Neuronal stem cell (in vitro differentiated cells): ENCODE results near the gene NEK11.

Experiments used
- DNase-seq: peaks from one replicate; pipeline ENCODE4 v3.0.0-alpha.2; 2013; ENCODE audit warnings: low spot score
- H2AFZ ChIP-seq: one replicate; pipeline ENCODE4 v1.6.1; 2013; ENCODE audit warnings: mild to moderate bottlenecking, low read length, inconsistent platforms
- H2AK5ac ChIP-seq: 2 replicates; pipeline ENCODE4 v1.6.1; 2013; ENCODE audit warnings: low read depth, mild to moderate bottlenecking, inconsistent platforms, low read length, moderate library complexity, mixed read lengths
- H2BK120ac ChIP-seq: 2 replicates; pipeline ENCODE4 v1.6.1; 2013; ENCODE audit warnings: low read depth, mild to moderate bottlenecking, inconsistent platforms, low read length, moderate library complexity, mixed read lengths
- H2BK12ac ChIP-seq: one replicate; pipeline ENCODE4 v1.6.1; 2013; ENCODE audit warnings: low read length, inconsistent platforms
- H2BK15ac ChIP-seq: 2 replicates; pipeline ENCODE4 v1.6.1; 2013; ENCODE audit warnings: mild to moderate bottlenecking, low read length, inconsistent platforms, mixed read lengths
- H2BK5ac ChIP-seq: one replicate; pipeline ENCODE4 v1.6.1; 2013; ENCODE audit warnings: inconsistent platforms, mild to moderate bottlenecking, low read length, moderate library complexity
- H3K14ac ChIP-seq: one replicate; pipeline ENCODE4 v1.6.1; 2013; ENCODE audit warnings: low read length, inconsistent platforms
- H3K18ac ChIP-seq: 2 replicates; pipeline ENCODE4 v1.6.1; 2013; ENCODE audit warnings: low read length, inconsistent platforms
- H3K23ac ChIP-seq: 2 replicates; pipeline ENCODE4 v1.6.1; 2013; ENCODE audit warnings: low read depth, mild to moderate bottlenecking, mixed read lengths, low read length, inconsistent platforms; ENCODE audit not compliant: poor library complexity
- H3K27ac ChIP-seq: replicated peaks from 3 replicates; pipeline ENCODE4 v1.5.1; 2013; ENCODE audit warnings: low read length, inconsistent platforms
- H3K27me3 ChIP-seq, 3 experiments: 2 replicates each; pipeline ENCODE4 v1.6.1; 2013; ENCODE audit warnings: low read length in 3 of 3, mild to moderate bottlenecking in 2 of 3, inconsistent platforms in 1 of 3, low read depth in 1 of 3, mixed read lengths in 1 of 3, moderate library complexity in 1 of 3; ENCODE audit not compliant: control insufficient read depth in 3 of 3, insufficient read depth in 3 of 3
- H3K36me3 ChIP-seq, 2 donors: replicated peaks in 1 of 2; 2 replicates each; pipeline ENCODE4 v1.6.1; 2013; ENCODE audit warnings: low read length in 2 of 2; ENCODE audit not compliant: control insufficient read depth in 2 of 2, insufficient read depth in 2 of 2
- H3K4ac ChIP-seq: 2 replicates; pipeline ENCODE4 v1.6.1; 2013; ENCODE audit warnings: inconsistent platforms, mild to moderate bottlenecking, low read length, moderate library complexity
- H3K4me1 ChIP-seq, 2 donors: 1 replicate in 1 of 2; 2 replicates in 1 of 2; pipeline ENCODE4 v1.6.1; 2013; ENCODE audit warnings: low read length in 2 of 2, low read depth in 1 of 2; ENCODE audit not compliant: control insufficient read depth in 2 of 2, insufficient read depth in 1 of 2
- H3K4me2 ChIP-seq: one replicate; pipeline ENCODE4 v1.6.1; 2013; ENCODE audit warnings: mild to moderate bottlenecking, low read length, inconsistent platforms; ENCODE audit not compliant: insufficient read depth, poor library complexity, severe bottlenecking
- H3K4me3 ChIP-seq, 2 donors: 2 replicates each; pipeline ENCODE4 v1.5.1; 2013; ENCODE audit warnings: low read length in 2 of 2, mild to moderate bottlenecking in 2 of 2, inconsistent platforms in 1 of 2, moderate library complexity in 1 of 2
- H3K79me1 ChIP-seq: one replicate; pipeline ENCODE4 v1.6.1; 2013; ENCODE audit warnings: low read depth, mild to moderate bottlenecking, inconsistent platforms, low read length, moderate library complexity
- H3K9ac ChIP-seq: one replicate; pipeline ENCODE4 v1.6.1; 2013; ENCODE audit warnings: mild to moderate bottlenecking, low read depth, low read length, inconsistent platforms; ENCODE audit not compliant: poor library complexity
- H3K9me3 ChIP-seq, 2 donors: replicated peaks in 1 of 2; 2 replicates each; pipeline versions ENCODE3 to v1.6.1; 2013; ENCODE audit warnings: low read length in 2 of 2, mild to moderate bottlenecking in 2 of 2, inconsistent platforms in 1 of 2, low read depth in 1 of 2, mixed read lengths in 1 of 2, moderate library complexity in 1 of 2; ENCODE audit not compliant: control insufficient read depth in 2 of 2, insufficient read depth in 1 of 2
- H4K8ac ChIP-seq: one replicate; pipeline ENCODE4 v1.6.1; 2013; ENCODE audit warnings: low read depth, mild to moderate bottlenecking, inconsistent platforms, low read length, moderate library complexity
- H4K91ac ChIP-seq: one replicate; pipeline ENCODE4 v1.6.1; 2013; ENCODE audit warnings: low read length, low read depth, mild to moderate bottlenecking, inconsistent platforms; ENCODE audit not compliant: poor library complexity
- WGBS, 2 donors: extraction: QIAGEN DNeasy Blood & Tissue Kit; methylation state at CpG; one replicate each; pipeline ENCODE4 v1.1.7; 2013; ENCODE audit warnings: missing lambda C conversion rate in 2 of 2, mixed read lengths in 1 of 2; ENCODE audit not compliant: insufficient read length in 2 of 2, insufficient replicate concordance in 1 of 2; ENCODE audit errors: extremely low coverage in 2 of 2; 5-methylcytosine and 5-hydroxymethylcytosine counted together

NEK11 gene

GRCh38 chr3:131114256-131114655 lies 87.6 kb downstream of the NEK11 start:
- Histone ChIP-seq H3K4me1 (no peaks in the 10 kb centered on the region), H3K18ac (no peak overlapping the region), H3K36me3 (no peaks in the 10 kb centered on the region), H3K4me2 (no peak overlapping the region), H3K27ac (no peak overlapping the region), H3K79me1 (no peaks in the 10 kb centered on the region), H2BK5ac (no peak overlapping the region), H3K9me3 (no peaks in the 10 kb centered on the region), H2BK15ac (no peak overlapping the region), H4K91ac (no peak overlapping the region), H3K27me3 (no peaks in the 10 kb centered on the region), H3K9ac (no peak overlapping the region), H3K4ac (no peak overlapping the region), H2BK12ac (no peak overlapping the region), H2AFZ (no peak overlapping the region), H3K23ac (no peak overlapping the region), H2BK120ac (no peak overlapping the region), H3K4me3 (no peak overlapping the region), H3K14ac (no peak overlapping the region), H4K8ac (no peak overlapping the region), H2AK5ac (no peak overlapping the region)
- no CpG with 5 or more reads among the region's 3 CpGs for WGBS, 2 donors
- DNase-seq: no peak

DNA sequence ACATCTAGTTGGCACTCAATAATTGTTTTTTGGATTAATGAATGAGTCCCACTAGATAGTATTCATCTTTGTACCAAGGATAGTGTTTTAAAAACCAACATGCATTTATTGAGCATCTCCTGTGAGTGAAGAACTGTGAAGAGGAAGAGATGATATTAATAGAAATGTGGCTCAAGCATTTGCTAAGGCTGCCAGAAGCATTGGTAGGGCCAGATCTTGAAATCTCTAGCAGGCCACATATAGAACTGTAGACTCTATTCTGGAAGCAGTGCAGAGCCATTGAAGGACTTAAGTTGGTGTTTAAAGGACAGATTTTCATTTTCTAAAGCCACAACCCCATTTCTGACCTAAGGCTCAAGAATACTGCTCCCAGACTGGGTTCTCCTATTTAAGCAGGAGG lies 99.0 kb downstream of the NEK11 start:
- Histone ChIP-seq H4K91ac (no peak overlapping the region), H3K4me2 (no peak overlapping the region), H2BK120ac (no peak overlapping the region), H3K36me3 (no peaks in the 10 kb centered on the region), H3K14ac (no peak overlapping the region), H4K8ac (no peak overlapping the region), H3K4me1 (no peaks in the 10 kb centered on the region), H2AK5ac (no peak overlapping the region), H3K18ac (no peak overlapping the region), H2BK15ac (no peak overlapping the region), H3K27me3 (no peaks in the 10 kb centered on the region), H3K23ac (no peak overlapping the region), H3K4me3 (no peak overlapping the region), H2BK12ac (no peak overlapping the region), H3K9me3 (peaks cover 0 to 4% of the 10 kb centered on the region in 2 donors), H3K9ac (no peak overlapping the region), H3K79me1 (no peaks in the 10 kb centered on the region), H3K4ac (no peak overlapping the region), H2AFZ (no peak overlapping the region), H3K27ac (no peak overlapping the region), H2BK5ac (no peak overlapping the region)
- DNase-seq: no peak

DNA sequence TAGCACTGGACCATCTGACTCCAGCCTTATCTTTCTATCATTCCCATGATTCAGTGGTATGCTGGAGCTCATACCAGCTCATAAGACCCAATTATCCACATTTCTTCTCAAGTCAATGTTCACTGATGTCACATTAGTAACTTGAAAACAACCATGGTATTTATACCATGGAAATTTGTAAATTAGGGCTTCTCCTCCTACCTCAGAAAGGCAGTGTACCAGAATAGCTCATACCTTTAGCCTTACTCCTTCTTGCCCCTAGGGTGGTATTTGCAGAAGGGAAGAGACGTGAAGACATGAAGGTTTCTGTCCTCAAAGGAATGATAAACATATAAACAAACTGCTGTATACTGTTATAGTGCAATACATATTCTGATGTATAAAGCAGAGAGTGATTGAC lies 114.2 kb downstream of the NEK11 start:
- H2BK15ac ChIP-seq: no peak overlapping the region
- H3K9ac ChIP-seq: no peak overlapping the region
- H3K4me2 ChIP-seq: no peak overlapping the region
- no peak overlapping the region for H4K91ac ChIP-seq
- H3K9me3 ChIP-seq: peaks cover 0 to 2% of the 10 kb centered on the region in 2 donors
- H2BK120ac ChIP-seq: no peak overlapping the region
- H3K36me3 ChIP-seq: no peaks in the 10 kb centered on the region
- H3K4me1 ChIP-seq: no peaks in the 10 kb centered on the region
- no peak overlapping the region for H3K18ac ChIP-seq
- H2AK5ac ChIP-seq: no peak overlapping the region
- no peak overlapping the region for H2BK5ac ChIP-seq
- no CpG with 5 or more reads among the region's 1 CpG for WGBS, 2 donors
- H2AFZ ChIP-seq: no peak overlapping the region
- no peaks in the 10 kb centered on the region for H3K27me3 ChIP-seq
- H4K8ac ChIP-seq: no peak overlapping the region
- H3K79me1 ChIP-seq: no peaks in the 10 kb centered on the region
- no peak overlapping the region for H2BK12ac ChIP-seq
- H3K27ac ChIP-seq: no peak overlapping the region
- no peak overlapping the region for H3K4ac ChIP-seq
- H3K4me3 ChIP-seq: no peak overlapping the region
- no peak overlapping the region for H3K14ac ChIP-seq
- no peak overlapping the region for H3K23ac ChIP-seq
- no peak for DNase-seq

GRCh38 chr3:131141770-131142169 lies 115.1 kb downstream of the NEK11 start:
- Histone ChIP-seq H3K23ac (no peak overlapping the region), H3K4me2 (no peak overlapping the region), H3K79me1 (no peaks in the 10 kb centered on the region), H4K8ac (no peak overlapping the region), H4K91ac (no peak overlapping the region), H3K4me1 (no peaks in the 10 kb centered on the region), H3K36me3 (no peaks in the 10 kb centered on the region), H3K4ac (no peak overlapping the region), H2AK5ac (no peak overlapping the region), H2BK12ac (no peak overlapping the region), H3K18ac (no peak overlapping the region), H2AFZ (no peak overlapping the region), H3K9me3 (peaks cover 0 to 2% of the 10 kb centered on the region in 2 donors), H3K27me3 (no peaks in the 10 kb centered on the region), H2BK5ac (no peak overlapping the region), H2BK15ac (no peak overlapping the region), H2BK120ac (no peak overlapping the region), H3K14ac (no peak overlapping the region), H3K4me3 (no peak overlapping the region), H3K27ac (no peak overlapping the region), H3K9ac (no peak overlapping the region)
- WGBS, 2 donors: no CpG with 5 or more reads among the region's 2 CpGs
- DNase-seq: no peak
